Peyer's patch (tissue), 4 donors: ENCODE measurements around the gene LY6G6F.

Experiments used
- POLR2A ChIP-seq, 2 donors: fragments of 450-650 bp; IDR thresholded peaks; one replicate each; pipeline ENCODE4 v1.5.1; 2017; ENCODE audit warnings: antibody characterized with exemption in 2 of 2, mild to moderate bottlenecking in 2 of 2, moderate library complexity in 2 of 2
- TF ChIP-seq, protein P1 (sequence below), 6 experiments: fragments of 450-650 bp in 4 of 6; fragments of 200-600 bp in 2 of 6; sonication (generic) in 1 of 6; IDR thresholded peaks; one replicate each; pipeline ENCODE4 v1.5.1; 2017 to 2019; ENCODE audit warnings: antibody characterized with exemption in 6 of 6, mild to moderate bottlenecking in 3 of 6, moderate library complexity in 1 of 6

DNA sequence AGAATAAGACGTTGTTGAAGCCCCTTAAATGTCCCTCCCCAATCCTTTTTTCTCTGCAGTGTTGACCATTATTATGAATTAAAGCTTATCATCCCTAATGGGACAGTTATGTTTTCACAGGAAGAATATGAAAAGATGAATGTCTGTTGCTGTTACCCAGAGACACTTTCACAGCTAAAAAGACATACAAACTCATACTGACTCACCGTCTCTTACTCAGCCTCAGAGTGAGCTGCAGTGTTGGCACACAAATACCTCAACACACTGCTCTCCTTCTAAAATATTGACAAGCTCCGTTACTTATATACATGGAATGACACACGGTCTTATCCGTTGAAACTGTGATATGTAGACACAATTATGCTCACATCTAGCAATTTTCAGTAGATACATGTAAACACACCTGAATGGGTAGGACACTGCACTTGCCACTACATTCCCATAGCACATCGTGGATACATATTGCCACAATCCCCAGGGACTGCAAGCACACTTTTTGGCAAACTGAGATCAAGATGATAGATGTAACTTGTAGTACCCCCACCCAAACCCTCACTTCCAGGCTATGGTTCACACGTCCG is 46.2 kb downstream of the LY6G6F start:
- TF ChIP-seq POLR2A (IDR thresholded peaks at IDR 0.05) = no peak
- TF ChIP-seq, protein P1, sequence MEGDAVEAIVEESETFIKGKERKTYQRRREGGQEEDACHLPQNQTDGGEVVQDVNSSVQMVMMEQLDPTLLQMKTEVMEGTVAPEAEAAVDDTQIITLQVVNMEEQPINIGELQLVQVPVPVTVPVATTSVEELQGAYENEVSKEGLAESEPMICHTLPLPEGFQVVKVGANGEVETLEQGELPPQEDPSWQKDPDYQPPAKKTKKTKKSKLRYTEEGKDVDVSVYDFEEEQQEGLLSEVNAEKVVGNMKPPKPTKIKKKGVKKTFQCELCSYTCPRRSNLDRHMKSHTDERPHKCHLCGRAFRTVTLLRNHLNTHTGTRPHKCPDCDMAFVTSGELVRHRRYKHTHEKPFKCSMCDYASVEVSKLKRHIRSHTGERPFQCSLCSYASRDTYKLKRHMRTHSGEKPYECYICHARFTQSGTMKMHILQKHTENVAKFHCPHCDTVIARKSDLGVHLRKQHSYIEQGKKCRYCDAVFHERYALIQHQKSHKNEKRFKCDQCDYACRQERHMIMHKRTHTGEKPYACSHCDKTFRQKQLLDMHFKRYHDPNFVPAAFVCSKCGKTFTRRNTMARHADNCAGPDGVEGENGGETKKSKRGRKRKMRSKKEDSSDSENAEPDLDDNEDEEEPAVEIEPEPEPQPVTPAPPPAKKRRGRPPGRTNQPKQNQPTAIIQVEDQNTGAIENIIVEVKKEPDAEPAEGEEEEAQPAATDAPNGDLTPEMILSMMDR (IDR thresholded peaks at IDR 0.05) = no peak
